ENCODE data around the gene AKT2. TPM values are rescaled to one million over a fixed set of nuclear protein-coding genes. Genes with fewer than 3 reads are reported as not detected.

AKT2 gene
- total RNA-seq, 2 donors from 2014 or later: 46.2 to 96.2 TPM

GRCh38 chr19:40235238-40236025, 49.7 kb downstream of the AKT2 start:
- no peaks in the 10 kb centered on the region for H3K4me1 ChIP-seq
- no peak overlapping the region for H3K27ac ChIP-seq
- TF ChIP-seq POLR2A (IDR thresholded peaks at IDR 0.05) (no peak), CTCF (IDR thresholded peaks at IDR 0.05) (no peak)
- ATAC-seq (no peak), DNase-seq (no peak)
- H3K4me3 ChIP-seq: no peak overlapping the region
- intact Hi-C loops (cut with DNase I): no loop called here
- H3K36me3 ChIP-seq (replicated peaks in 1 of 2; ENCODE audit: insufficient read depth in 1 of 2, low read depth in 2 of 2): peaks cover 17 to 22% of the 10 kb centered on the region in 2 donors
- H3K27me3 ChIP-seq: no peaks in the 10 kb centered on the region
- H3K9me3 ChIP-seq: no peaks in the 10 kb centered on the region
- WGBS, 2 donors: 87 to 90% methylated on average over 11 to 30 of the region's 30 CpGs

DNA sequence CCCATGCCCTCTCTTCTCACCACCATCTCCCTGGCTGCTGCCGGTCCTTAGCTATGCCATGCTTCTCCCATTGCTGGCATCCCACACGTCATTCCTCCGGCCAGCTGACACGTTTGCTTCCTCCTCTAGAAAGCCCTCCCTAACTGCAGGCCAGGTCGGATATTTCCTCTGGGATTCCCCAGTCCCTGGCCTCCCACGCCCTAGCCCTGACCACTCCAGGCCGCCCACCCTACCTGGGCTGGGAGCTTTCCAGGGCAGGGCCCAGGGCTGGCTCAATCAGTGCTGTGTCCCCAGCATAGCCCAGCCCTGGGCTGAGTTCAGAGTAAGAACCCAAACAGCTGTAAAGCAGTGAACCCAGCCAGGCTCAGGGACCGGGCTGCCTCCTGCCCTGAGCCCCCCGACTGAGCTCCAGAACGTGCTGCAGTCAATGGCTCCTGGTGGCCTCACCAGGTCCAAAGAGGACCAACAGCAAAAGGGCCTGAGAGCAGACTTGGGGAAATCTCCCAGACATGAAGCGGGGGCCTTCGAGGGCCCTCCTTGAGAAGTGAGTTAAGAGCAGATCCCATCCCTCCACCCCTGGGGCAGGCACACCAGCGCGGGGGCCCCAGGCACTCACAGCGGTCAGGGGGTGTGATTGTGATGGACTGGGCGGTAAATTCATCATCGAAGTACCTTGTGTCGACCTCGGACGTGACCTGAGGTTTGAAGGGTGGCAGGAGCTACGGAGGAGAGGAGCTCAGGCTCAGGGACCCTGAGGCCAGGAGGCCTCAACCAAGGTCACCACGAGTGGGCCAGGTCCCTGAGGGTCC, 50.5 kb downstream of the AKT2 start:
- TF ChIP-seq POLR2A (IDR thresholded peaks at IDR 0.05): no peak
- TF ChIP-seq CTCF (IDR thresholded peaks at IDR 0.05): no peak
- intact Hi-C loops (cut with DNase I): no loop called here

GRCh38 chr19:40233811-40234389, 51.2 kb downstream of the AKT2 start:
- H3K4me3 ChIP-seq: no peak overlapping the region
- no peak overlapping the region for H3K27ac ChIP-seq
- 92 to 94% methylated on average over 17 to 20 of the region's 20 CpGs for WGBS, 2 donors
- no peaks in the 10 kb centered on the region for H3K9me3 ChIP-seq
- TF ChIP-seq CTCF (IDR thresholded peaks at IDR 0.05): no peak
- TF ChIP-seq POLR2A (IDR thresholded peaks at IDR 0.05): no peak
- no peaks in the 10 kb centered on the region for H3K27me3 ChIP-seq
- no peak for DNase-seq
- no peaks in the 10 kb centered on the region for H3K4me1 ChIP-seq
- no peak for ATAC-seq
- peaks cover 13 to 17% of the 10 kb centered on the region in 2 donors for H3K36me3 ChIP-seq (replicated peaks in 1 of 2; ENCODE audit: insufficient read depth in 1 of 2, low read depth in 2 of 2)
- intact Hi-C loops (cut with DNase I): no loop called here

More for the DNA sequence above, 50.5 kb downstream of the AKT2 start:
- Histone ChIP-seq H3K27me3 (no peaks in the 10 kb centered on the region), H3K27ac (no peak overlapping the region), H3K4me1 (no peaks in the 10 kb centered on the region), H3K9me3 (no peaks in the 10 kb centered on the region), H3K4me3 (no peak overlapping the region), H3K36me3 (replicated peaks in 1 of 2; ENCODE audit: insufficient read depth in 1 of 2, low read depth in 2 of 2) (peaks cover 16 to 17% of the 10 kb centered on the region in 2 donors)
- no peak for DNase-seq
- WGBS, 2 donors: 82 to 93% methylated on average over 15 to 17 of the region's 22 CpGs
- ATAC-seq: no peak

DNA sequence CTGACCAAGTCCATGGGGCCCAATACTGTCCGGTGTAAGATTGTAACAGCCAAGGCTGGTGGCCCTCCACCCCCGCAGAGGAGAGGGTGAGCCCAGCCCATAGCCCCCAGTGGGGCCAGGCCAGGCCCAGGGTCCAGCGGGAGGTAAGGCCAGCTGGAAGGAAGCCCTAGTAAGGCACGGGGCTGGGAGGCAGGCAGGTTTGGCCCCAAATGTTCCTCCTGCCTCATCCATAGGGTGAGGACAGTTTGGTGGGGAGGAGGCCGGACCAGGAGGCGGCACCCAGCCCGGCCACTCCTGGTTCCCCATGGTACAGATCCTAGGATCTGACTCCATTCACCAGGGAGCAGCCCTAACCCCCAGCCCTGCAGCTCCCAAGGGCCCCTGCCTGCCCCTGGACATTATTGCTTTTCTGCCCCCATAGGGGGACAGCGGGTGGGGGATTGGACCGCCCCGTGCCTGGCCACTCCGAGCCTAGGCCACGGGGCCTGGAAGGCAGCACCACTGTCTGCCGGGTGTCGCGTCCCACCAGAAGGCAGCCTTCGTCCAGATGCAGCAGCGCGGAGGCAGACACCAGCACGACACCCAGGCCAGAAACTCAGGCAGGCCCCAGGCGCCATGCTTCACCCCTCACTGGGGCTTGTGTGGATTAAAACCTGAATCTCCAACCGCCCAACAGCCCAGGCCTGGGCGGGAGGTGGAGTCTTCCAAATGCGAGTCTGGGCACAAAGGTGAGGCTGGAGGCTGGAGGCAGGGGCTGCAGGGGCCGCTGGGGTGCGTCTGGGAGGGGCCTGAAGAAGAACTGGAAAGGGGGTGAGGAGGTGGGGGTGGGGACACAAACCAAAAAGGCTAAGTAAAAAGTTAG, 52.0 kb downstream of the AKT2 start:
- intact Hi-C loops (cut with DNase I): no loop called here
- 92 to 94% methylated on average over 7 to 21 of the region's 25 CpGs for WGBS, 2 donors
- ATAC-seq (no peak), DNase-seq (no peak)
- Histone ChIP-seq H3K27ac (no peak overlapping the region), H3K27me3 (no peaks in the 10 kb centered on the region), H3K36me3 (replicated peaks in 1 of 2; ENCODE audit: insufficient read depth in 1 of 2, low read depth in 2 of 2) (peaks cover 13 to 17% of the 10 kb centered on the region in 2 donors), H3K9me3 (no peaks in the 10 kb centered on the region), H3K4me1 (no peaks in the 10 kb centered on the region), H3K4me3 (no peak overlapping the region)
- no peak for TF ChIP-seq POLR2A (IDR thresholded peaks at IDR 0.05)
- TF ChIP-seq CTCF (IDR thresholded peaks at IDR 0.05): no peak

Data from body of pancreas (tissue), 4 donors.